Measurements from ENCODE around the gene PAQR7.

DNA sequence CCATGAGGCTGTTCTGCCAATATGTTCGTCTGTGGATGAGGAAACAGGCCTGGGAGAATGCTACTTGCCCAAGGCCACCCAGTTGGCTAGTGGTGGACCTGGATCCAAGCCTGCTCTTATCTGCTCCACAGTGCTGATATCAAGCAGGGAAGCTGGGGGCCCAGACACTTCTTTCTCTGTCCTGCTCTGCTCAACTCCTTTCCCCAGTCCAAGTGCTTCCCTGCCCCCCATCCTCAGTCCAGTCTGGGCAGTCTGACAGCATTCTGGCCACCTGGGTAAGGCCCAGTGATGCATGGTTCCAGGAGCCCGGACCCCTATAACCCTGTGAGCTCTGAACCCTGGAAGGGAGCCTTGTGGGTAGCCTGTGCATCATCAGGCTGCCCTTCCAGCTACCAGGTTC is 4.2 kb upstream of the PAQR7 start:
- no peak for TF ChIP-seq POLR2A (IDR thresholded peaks at IDR 0.05)
- TF ChIP-seq, protein P1, sequence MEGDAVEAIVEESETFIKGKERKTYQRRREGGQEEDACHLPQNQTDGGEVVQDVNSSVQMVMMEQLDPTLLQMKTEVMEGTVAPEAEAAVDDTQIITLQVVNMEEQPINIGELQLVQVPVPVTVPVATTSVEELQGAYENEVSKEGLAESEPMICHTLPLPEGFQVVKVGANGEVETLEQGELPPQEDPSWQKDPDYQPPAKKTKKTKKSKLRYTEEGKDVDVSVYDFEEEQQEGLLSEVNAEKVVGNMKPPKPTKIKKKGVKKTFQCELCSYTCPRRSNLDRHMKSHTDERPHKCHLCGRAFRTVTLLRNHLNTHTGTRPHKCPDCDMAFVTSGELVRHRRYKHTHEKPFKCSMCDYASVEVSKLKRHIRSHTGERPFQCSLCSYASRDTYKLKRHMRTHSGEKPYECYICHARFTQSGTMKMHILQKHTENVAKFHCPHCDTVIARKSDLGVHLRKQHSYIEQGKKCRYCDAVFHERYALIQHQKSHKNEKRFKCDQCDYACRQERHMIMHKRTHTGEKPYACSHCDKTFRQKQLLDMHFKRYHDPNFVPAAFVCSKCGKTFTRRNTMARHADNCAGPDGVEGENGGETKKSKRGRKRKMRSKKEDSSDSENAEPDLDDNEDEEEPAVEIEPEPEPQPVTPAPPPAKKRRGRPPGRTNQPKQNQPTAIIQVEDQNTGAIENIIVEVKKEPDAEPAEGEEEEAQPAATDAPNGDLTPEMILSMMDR (IDR thresholded peaks at IDR 0.05), result no peak

All from heart left ventricle (tissue), 13 donors.